ENCODE results near the gene SERHL2.
A peak's percentile ranks its signal among the peaks of the same experiment; 100 is the strongest.
"Not testable (repeated sequence)": the region's sequence is repeated elsewhere in the genome, so short reads cannot be mapped to it uniquely, and the experiment has no call there.

Gene SERHL2

GRCh38 chr22:42562279-42562678 is 8.5 kb downstream of the SERHL2 start:
- no peak for DNase-seq
- no peak overlapping the region for H3K23ac ChIP-seq (ENCODE audit: low read length in 2 of 2)
- no peak overlapping the region for H2AFZ ChIP-seq (ENCODE audit: low read depth, low read length)
- peaks cover 4% of the 10 kb centered on the region for H3K4me1 ChIP-seq (ENCODE audit: control insufficient read depth, insufficient read depth, low read depth, low read length)
- no peak overlapping the region for H4K8ac ChIP-seq (ENCODE audit: low read length)
- WGBS = 61% methylated on average over 8 of the region's 8 CpGs
- no peaks in the 10 kb centered on the region for H3K9me3 ChIP-seq (ENCODE audit: control insufficient read depth, low read length)
- no peak overlapping the region for H4K91ac ChIP-seq (ENCODE audit: low read length)
- H3K79me1 ChIP-seq (replicated peaks; ENCODE audit: low read length, poor library complexity, severe bottlenecking) = no peaks in the 10 kb centered on the region
- H3K18ac ChIP-seq (ENCODE audit: low read depth in 1 of 2, low read length in 2 of 2) = peak overlapping the region in 1 of 2 experiments; percentile 37
- no peak overlapping the region for H2BK120ac ChIP-seq (ENCODE audit: low read depth, low read length)
- H3K27me3 ChIP-seq (ENCODE audit: control insufficient read depth in 1 of 2, insufficient read depth in 1 of 2, low read length in 2 of 2) = no peaks in the 10 kb centered on the region
- H3K36me3 ChIP-seq (ENCODE audit: control insufficient read depth in 1 of 2, insufficient read depth in 2 of 2, low read depth in 1 of 2, low read length in 2 of 2) = peaks cover 0 to 7% of the 10 kb centered on the region in 2 experiments
- H3K4ac ChIP-seq (ENCODE audit: low read depth in 1 of 2, low read length in 2 of 2) = no peak overlapping the region
- no peak overlapping the region for H2BK5ac ChIP-seq (ENCODE audit: low read depth, low read length, poor library complexity, severe bottlenecking)
- no peak overlapping the region for H2BK15ac ChIP-seq (ENCODE audit: low read depth, poor library complexity, severe bottlenecking)
- no peak overlapping the region for H2AK5ac ChIP-seq (ENCODE audit: low read length, severe bottlenecking)
- H3K27ac ChIP-seq (ENCODE audit: low read length, poor library complexity, severe bottlenecking) = no peak overlapping the region
- H3K14ac ChIP-seq (ENCODE audit: low read length in 2 of 2) = no peak overlapping the region
- peak overlapping the region in 1 of 2 experiments; percentile 21 for H2BK12ac ChIP-seq (ENCODE audit: low read length in 2 of 2)
- H3K4me3 ChIP-seq (ENCODE audit: insufficient read depth in 1 of 2, low read depth in 1 of 2, low read length in 2 of 2) = no peak overlapping the region
- H3K9ac ChIP-seq (ENCODE audit: low read length) = no peak overlapping the region
- H3K4me2 ChIP-seq (ENCODE audit: low read length, poor library complexity, severe bottlenecking) = no peak overlapping the region

DNA sequence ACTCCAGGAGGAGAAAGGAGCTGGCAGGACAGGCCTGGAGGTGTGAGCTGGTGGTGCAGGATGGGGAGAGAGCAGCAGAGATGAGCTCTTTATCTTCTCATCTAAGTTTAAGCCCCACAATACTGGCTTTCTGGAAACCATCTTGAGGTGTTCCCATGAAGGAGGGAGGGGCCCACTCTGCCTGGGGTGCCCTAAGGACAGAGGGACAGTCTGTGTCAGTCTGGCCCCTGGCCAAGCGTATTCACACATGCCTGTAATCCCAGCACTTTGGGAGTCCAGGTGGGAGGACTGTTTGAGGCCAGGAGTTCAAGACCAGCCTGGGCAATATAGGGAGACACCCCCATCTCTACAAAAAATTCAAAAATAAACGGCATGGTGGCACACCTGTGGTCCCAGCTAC is 8.9 kb downstream of the SERHL2 start:
- H2BK15ac ChIP-seq (ENCODE audit: low read depth, poor library complexity, severe bottlenecking) = no peak overlapping the region
- no peak overlapping the region for H3K4ac ChIP-seq (ENCODE audit: low read depth in 1 of 2, low read length in 2 of 2)
- no peak overlapping the region for H3K23ac ChIP-seq (ENCODE audit: low read length in 2 of 2)
- no peak overlapping the region for H2BK120ac ChIP-seq (ENCODE audit: low read depth, low read length)
- no peaks in the 10 kb centered on the region for H3K79me1 ChIP-seq (replicated peaks; ENCODE audit: low read length, poor library complexity, severe bottlenecking)
- no peak overlapping the region for H3K9ac ChIP-seq (ENCODE audit: low read length)
- H4K91ac ChIP-seq (ENCODE audit: low read length) = no peak overlapping the region
- no peak overlapping the region for H2BK5ac ChIP-seq (ENCODE audit: low read depth, low read length, poor library complexity, severe bottlenecking)
- H2BK12ac ChIP-seq (ENCODE audit: low read length in 2 of 2) = no peak overlapping the region
- no peak overlapping the region for H2AFZ ChIP-seq (ENCODE audit: low read depth, low read length)
- no peak overlapping the region for H3K4me2 ChIP-seq (ENCODE audit: low read length, poor library complexity, severe bottlenecking)
- WGBS = 97% methylated on average over 2 of the region's 2 CpGs
- no peak for DNase-seq
- H2AK5ac ChIP-seq (ENCODE audit: low read length, severe bottlenecking) = no peak overlapping the region
- H3K4me1 ChIP-seq (ENCODE audit: control insufficient read depth, insufficient read depth, low read depth, low read length) = peaks cover 4% of the 10 kb centered on the region
- H3K27me3 ChIP-seq (ENCODE audit: control insufficient read depth in 1 of 2, insufficient read depth in 1 of 2, low read length in 2 of 2) = no peaks in the 10 kb centered on the region
- H3K36me3 ChIP-seq (ENCODE audit: control insufficient read depth in 1 of 2, insufficient read depth in 2 of 2, low read depth in 1 of 2, low read length in 2 of 2) = peaks cover 0 to 7% of the 10 kb centered on the region in 2 experiments
- H3K4me3 ChIP-seq (ENCODE audit: insufficient read depth in 1 of 2, low read depth in 1 of 2, low read length in 2 of 2) = no peak overlapping the region
- no peak overlapping the region for H3K14ac ChIP-seq (ENCODE audit: low read length in 2 of 2)
- no peaks in the 10 kb centered on the region for H3K9me3 ChIP-seq (ENCODE audit: control insufficient read depth, low read length)
- peak overlapping the region in 1 of 2 experiments; percentile 37 for H3K18ac ChIP-seq (ENCODE audit: low read depth in 1 of 2, low read length in 2 of 2)
- no peak overlapping the region for H3K27ac ChIP-seq (ENCODE audit: low read length, poor library complexity, severe bottlenecking)
- H4K8ac ChIP-seq (ENCODE audit: low read length) = no peak overlapping the region

GRCh38 chr22:42563943-42564342 is 10.2 kb downstream of the SERHL2 start:
- H3K4me1 ChIP-seq (ENCODE audit: control insufficient read depth, insufficient read depth, low read depth, low read length); H2AFZ ChIP-seq (ENCODE audit: low read depth, low read length); H2BK15ac ChIP-seq (ENCODE audit: low read depth, poor library complexity, severe bottlenecking); H3K14ac ChIP-seq (ENCODE audit: low read length in 2 of 2); H4K91ac ChIP-seq (ENCODE audit: low read length); H3K36me3 ChIP-seq (ENCODE audit: control insufficient read depth in 1 of 2, insufficient read depth in 2 of 2, low read depth in 1 of 2, low read length in 2 of 2); H3K18ac ChIP-seq (ENCODE audit: low read depth in 1 of 2, low read length in 2 of 2); H4K8ac ChIP-seq (ENCODE audit: low read length); H3K4me2 ChIP-seq (ENCODE audit: low read length, poor library complexity, severe bottlenecking); H3K79me1 ChIP-seq (replicated peaks; ENCODE audit: low read length, poor library complexity, severe bottlenecking); H3K4ac ChIP-seq (ENCODE audit: low read depth in 1 of 2, low read length in 2 of 2); H3K27ac ChIP-seq (ENCODE audit: low read length, poor library complexity, severe bottlenecking); H3K27me3 ChIP-seq (ENCODE audit: control insufficient read depth in 1 of 2, insufficient read depth in 1 of 2, low read length in 2 of 2); H2BK5ac ChIP-seq (ENCODE audit: low read depth, low read length, poor library complexity, severe bottlenecking); H2BK12ac ChIP-seq (ENCODE audit: low read length in 2 of 2); H2BK120ac ChIP-seq (ENCODE audit: low read depth, low read length); H3K9ac ChIP-seq (ENCODE audit: low read length); H3K9me3 ChIP-seq (ENCODE audit: control insufficient read depth, low read length); H3K4me3 ChIP-seq (ENCODE audit: insufficient read depth in 1 of 2, low read depth in 1 of 2, low read length in 2 of 2); H3K23ac ChIP-seq (ENCODE audit: low read length in 2 of 2); DNase-seq; H2AK5ac ChIP-seq (ENCODE audit: low read length, severe bottlenecking): not testable (repeated sequence)
- WGBS = 94% methylated on average over 2 of the region's 3 CpGs

GRCh38 chr22:42564699-42565098 is 10.9 kb downstream of the SERHL2 start:
- Histone ChIP-seq H3K36me3 (ENCODE audit: control insufficient read depth in 1 of 2, insufficient read depth in 2 of 2, low read depth in 1 of 2, low read length in 2 of 2) (peaks cover 3 to 8% of the 10 kb centered on the region in 2 experiments), H3K14ac (ENCODE audit: low read length in 2 of 2) (no peak overlapping the region), H2AFZ (ENCODE audit: low read depth, low read length) (no peak overlapping the region), H2BK12ac (ENCODE audit: low read length in 2 of 2) (no peak overlapping the region), H2BK15ac (ENCODE audit: low read depth, poor library complexity, severe bottlenecking) (no peak overlapping the region), H4K8ac (ENCODE audit: low read length) (no peak overlapping the region), H3K4me2 (ENCODE audit: low read length, poor library complexity, severe bottlenecking) (no peak overlapping the region), H3K23ac (ENCODE audit: low read length in 2 of 2) (no peak overlapping the region), H3K4me3 (ENCODE audit: insufficient read depth in 1 of 2, low read depth in 1 of 2, low read length in 2 of 2) (no peak overlapping the region), H3K18ac (ENCODE audit: low read depth in 1 of 2, low read length in 2 of 2) (no peak overlapping the region), H4K91ac (ENCODE audit: low read length) (no peak overlapping the region), H3K79me1 (replicated peaks; ENCODE audit: low read length, poor library complexity, severe bottlenecking) (no peaks in the 10 kb centered on the region), H3K4ac (ENCODE audit: low read depth in 1 of 2, low read length in 2 of 2) (no peak overlapping the region), H3K4me1 (ENCODE audit: control insufficient read depth, insufficient read depth, low read depth, low read length) (peaks cover 4% of the 10 kb centered on the region), H3K27ac (ENCODE audit: low read length, poor library complexity, severe bottlenecking) (no peak overlapping the region), H2BK120ac (ENCODE audit: low read depth, low read length) (no peak overlapping the region), H3K27me3 (ENCODE audit: control insufficient read depth in 1 of 2, insufficient read depth in 1 of 2, low read length in 2 of 2) (no peaks in the 10 kb centered on the region), H2AK5ac (ENCODE audit: low read length, severe bottlenecking) (no peak overlapping the region), H3K9ac (ENCODE audit: low read length) (no peak overlapping the region), H2BK5ac (ENCODE audit: low read depth, low read length, poor library complexity, severe bottlenecking) (no peak overlapping the region), H3K9me3 (ENCODE audit: control insufficient read depth, low read length) (no peaks in the 10 kb centered on the region)
- 97% methylated on average over 17 of the region's 17 CpGs for WGBS
- no peak for DNase-seq

All from mesenchymal stem cell (in vitro differentiated cells and primary cell).